ENCODE data around the gene KCTD11. TPM values are rescaled to one million over a fixed set of nuclear protein-coding genes. Genes with fewer than 3 reads are reported as not detected.

KCTD11 gene
- total RNA-seq, 2 experiments from 2014 or later = 4.0 to 4.5 TPM

DNA sequence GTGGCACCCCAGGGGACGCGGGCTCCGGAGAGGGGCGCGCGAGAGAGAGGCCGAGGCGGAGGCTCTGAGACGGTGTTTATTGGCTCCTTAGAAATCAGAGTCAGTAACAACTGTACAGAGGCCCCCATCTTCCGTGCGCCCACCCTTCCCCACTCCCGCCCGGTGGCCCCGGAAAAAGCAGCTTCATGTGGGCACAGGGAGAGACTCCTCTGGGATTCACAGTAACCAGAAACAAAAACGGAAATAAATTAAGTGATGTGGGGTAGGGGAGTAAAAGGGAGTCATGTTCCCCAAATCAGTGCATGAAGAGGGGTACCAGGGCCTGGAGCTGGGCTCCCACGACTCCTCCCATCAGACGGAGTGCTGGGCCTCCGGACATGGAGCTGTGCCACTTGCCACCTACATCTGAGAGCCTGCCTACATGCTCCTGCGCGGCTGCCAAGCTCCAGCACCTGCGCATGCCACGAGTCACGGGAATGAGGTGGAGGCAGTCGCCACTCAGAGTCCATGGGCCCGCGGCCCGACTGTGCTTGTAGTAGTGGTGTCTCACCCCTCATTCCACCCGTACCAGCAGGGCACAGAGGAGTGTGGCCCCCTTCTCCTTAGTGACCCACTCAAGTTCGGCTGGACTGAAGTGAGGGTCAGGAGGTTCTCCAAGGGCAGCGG lies 36.3 kb upstream of the KCTD11 start:
- Mint-ChIP-seq H3K27me3 (no peaks in the 10 kb centered on the region), H3K4me3 (peak overlapping the region; percentile 85), H3K4me1 (peaks cover 34% of the 10 kb centered on the region), H3K27ac (peak overlapping the region; percentile 87), H3K36me3 (peaks cover 35% of the 10 kb centered on the region), H3K9me3 (no peaks in the 10 kb centered on the region)
- no peak for DNase-seq

DNA sequence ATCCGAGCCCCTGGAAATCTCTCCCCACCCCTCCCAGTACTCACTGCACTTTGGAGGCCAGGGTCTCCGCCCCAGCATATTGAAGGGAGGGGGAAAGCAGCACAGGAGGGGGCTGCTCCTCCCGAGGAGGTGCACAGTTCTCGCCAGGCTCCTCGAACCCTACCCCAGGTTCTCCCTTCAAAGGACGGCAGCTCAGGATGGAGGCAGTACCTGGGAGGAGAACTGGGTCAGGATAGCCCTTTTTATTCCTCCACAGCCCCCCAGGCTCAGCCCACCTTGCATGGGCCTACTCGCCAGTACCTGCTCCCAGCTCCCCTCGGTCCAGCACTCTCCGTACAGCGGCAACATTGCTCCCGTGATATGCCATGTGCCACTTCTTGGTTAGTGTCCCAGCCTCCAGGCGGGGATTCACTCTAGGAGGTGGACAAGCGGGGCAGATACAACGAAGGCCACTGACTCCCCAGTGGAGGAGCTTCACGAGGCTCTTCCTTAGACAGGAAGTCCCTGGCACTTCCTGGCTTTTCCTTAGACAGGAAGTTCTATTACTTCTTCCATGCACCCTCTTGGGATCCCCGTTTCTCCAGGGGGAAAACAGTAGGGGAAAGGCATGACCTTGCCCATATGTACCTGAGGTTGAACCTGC lies 34.7 kb upstream of the KCTD11 start:
- Mint-ChIP-seq H3K27ac (peak overlapping the region; percentile 71), H3K27me3 (no peaks in the 10 kb centered on the region), H3K36me3 (peaks cover 22% of the 10 kb centered on the region), H3K4me1 (peaks cover 22% of the 10 kb centered on the region), H3K9me3 (no peaks in the 10 kb centered on the region), H3K4me3 (no peak overlapping the region)
- no peak for DNase-seq

DNA sequence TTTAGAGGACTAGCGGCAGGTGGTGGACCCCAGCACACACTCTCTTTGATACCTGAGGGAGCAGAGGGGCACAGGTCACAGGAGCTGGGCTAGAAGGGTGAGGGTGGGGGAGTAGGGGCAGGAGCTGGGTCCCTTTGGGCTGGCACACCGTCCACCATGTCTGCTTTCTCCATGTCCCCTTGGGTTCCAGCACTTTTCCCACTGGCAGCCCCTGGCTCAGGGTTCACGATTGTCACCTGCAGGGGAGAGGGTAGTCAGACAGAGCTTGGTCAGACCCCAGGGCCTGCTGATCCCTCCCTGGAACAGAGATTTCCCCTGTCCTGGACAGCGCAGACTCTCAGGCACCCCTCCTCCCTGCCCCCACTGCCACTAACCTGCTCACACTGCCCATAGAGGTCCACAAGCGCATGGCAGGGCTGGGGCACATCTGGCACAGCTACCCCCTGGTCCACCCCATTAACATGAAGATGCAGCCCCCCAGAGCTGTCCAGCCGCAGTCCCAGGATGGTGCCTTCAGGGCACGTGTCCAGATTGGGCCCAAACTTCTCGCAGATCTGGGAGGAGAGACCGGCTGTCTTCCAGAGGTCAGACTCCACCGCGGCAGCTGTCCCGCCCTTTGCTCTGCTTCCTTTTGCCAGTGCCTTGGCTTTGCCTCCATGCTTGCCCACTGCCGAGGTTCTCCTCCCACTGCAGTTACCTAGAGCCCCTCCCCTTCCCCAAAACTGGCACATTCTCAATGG lies 33.7 kb upstream of the KCTD11 start:
- no peak overlapping the region for H3K27ac Mint-ChIP-seq
- no peaks in the 10 kb centered on the region for H3K27me3 Mint-ChIP-seq
- no peaks in the 10 kb centered on the region for H3K9me3 Mint-ChIP-seq
- H3K4me3 Mint-ChIP-seq = no peak overlapping the region
- H3K36me3 Mint-ChIP-seq = peaks cover 12% of the 10 kb centered on the region
- peaks cover 12% of the 10 kb centered on the region for H3K4me1 Mint-ChIP-seq
- no peak for DNase-seq

DNA sequence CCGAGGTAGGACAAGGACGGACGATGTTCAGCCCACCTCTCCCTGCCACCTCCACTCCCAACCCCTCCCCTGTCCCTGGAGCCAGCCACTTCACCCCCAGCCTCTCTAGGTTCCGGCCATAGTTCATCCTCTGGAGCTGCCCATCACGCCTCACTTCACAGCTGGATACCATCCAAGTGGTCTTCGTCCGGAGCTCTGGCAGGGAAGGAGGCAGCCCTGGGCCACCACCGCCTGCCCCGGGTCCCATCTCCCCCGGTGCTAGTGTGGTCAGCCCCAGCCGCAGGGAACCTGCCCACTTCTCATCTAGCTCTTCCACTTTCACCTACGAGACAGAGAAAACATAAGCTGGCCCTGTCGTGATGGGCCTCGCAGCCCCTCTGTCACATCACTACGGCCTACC lies 30.5 kb upstream of the KCTD11 start:
- Mint-ChIP-seq H3K27ac (no peak overlapping the region), H3K27me3 (no peaks in the 10 kb centered on the region), H3K4me1 (peaks cover 4% of the 10 kb centered on the region), H3K4me3 (no peak overlapping the region), H3K9me3 (no peaks in the 10 kb centered on the region), H3K36me3 (peaks cover 9% of the 10 kb centered on the region)
- DNase-seq = no peak

DNA sequence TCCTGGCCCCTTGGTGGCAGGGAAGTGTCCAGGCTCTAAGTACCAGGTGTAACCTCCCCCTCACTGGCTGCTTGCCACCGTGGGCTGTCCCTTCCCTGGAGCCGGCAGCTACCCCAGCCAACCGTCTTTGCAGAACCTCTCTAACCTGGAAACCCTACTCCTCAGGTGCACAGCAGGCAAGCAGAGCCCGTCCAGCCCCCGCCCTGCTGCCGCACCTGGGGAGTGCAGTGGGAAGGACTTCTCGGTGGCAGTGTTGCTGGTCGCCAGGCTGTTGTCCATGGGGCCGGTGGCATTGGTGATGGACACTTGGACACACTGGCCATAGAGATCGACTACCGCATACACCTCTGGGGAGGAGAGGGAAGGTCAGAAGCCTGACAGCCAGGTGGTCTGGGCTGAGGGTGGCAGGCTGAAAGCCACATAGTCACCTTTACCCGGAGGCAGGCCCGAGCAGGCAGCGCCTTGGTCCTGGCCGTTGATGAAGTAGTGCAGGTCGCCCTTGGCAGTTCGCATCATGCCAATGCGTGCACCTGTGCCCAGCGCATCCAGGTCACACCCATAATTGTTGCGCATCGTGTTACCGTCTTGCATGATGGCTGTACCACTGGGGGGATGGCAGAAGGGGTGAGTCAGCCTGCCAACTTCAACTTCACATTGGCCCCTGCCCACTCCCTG lies 29.3 kb upstream of the KCTD11 start:
- no peak overlapping the region for H3K4me3 Mint-ChIP-seq
- H3K36me3 Mint-ChIP-seq = peaks cover 7% of the 10 kb centered on the region
- H3K9me3 Mint-ChIP-seq = no peaks in the 10 kb centered on the region
- no peaks in the 10 kb centered on the region for H3K27me3 Mint-ChIP-seq
- H3K27ac Mint-ChIP-seq = no peak overlapping the region
- no peak for DNase-seq
- H3K4me1 Mint-ChIP-seq = peaks cover 9% of the 10 kb centered on the region

DNA sequence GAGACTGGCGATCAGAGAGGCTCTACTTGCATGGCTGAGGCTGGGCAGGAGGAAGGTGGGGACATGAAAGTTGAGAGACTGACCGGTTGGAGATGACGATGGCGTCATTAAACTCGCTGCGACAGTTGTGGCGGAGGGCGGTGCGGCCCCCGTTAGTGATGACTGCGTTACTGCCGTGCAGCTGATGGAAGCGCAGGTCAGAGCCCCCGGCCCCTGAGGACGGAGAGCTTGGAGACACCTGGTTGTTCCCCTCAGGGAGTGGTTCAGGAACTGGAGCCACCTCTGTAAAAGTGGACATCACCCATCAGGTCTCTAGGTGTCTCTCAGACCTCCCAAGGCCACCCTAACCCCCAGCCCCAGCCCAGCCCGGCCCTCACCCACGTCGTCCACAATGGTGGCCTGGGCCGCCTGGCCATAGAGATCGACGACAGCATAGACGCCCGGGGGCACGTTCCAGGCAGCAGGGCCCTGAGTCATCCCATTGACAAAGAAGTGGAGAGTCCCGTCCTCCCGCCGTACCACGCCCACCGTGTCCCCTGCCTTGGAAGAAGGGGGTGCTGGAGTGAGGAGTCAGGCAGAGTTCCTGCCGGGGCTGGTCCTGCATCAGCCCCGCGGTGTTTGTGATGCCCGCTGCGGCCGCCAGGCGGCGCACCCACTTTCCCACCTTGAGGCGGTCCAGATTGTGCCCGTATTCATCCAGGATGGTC lies 28.1 kb upstream of the KCTD11 start:
- Mint-ChIP-seq H3K9me3 (no peaks in the 10 kb centered on the region), H3K27ac (no peak overlapping the region), H3K36me3 (peaks cover 5% of the 10 kb centered on the region), H3K4me1 (peaks cover 19% of the 10 kb centered on the region), H3K27me3 (no peaks in the 10 kb centered on the region), H3K4me3 (no peak overlapping the region)
- peak; percentile 61 for DNase-seq

DNA sequence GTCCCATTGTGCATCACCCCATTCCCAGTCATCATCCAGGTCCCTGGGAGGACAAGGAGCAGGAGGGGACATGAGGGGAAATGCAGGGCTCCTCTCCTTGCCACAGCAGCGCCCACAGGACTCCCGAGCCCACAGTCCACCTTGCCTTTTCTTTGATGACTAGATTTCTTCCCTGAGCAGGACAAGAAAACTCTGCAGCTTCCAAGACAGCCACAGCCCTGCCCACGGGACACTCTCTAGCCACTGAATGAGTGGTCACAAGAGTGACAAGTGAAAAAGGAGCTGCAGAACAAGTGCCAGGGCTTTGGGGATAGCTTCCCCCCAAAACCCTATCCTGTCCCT lies 27.6 kb upstream of the KCTD11 start:
- no peak overlapping the region for H3K27ac Mint-ChIP-seq

DNA sequence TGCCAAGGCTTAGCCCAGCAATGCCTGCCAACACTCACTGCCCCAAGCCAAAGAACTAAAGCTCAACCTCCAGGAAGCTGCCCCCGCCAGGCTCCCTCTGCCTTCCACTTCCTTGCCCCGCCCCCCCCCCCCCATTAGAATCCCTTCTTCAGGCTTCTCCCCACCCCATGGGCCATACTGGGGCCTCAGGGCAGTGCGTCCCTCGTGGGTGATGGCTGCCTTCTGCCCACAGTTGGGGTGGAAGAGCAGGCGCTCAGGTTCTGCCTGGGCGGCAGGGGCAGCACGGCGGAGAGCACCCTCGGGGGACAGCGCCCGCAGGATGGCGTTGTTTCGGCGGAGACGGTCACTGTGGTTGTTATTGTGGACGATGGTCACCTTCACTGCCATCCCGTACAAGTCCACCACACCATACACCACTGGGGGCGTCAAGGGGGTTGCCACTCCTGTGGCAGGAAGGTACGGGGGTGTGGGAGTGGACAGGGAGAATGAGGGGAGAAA lies 26.9 kb upstream of the KCTD11 start:
- no peaks in the 10 kb centered on the region for H3K27me3 Mint-ChIP-seq
- H3K27ac Mint-ChIP-seq = no peak overlapping the region
- peaks cover 19% of the 10 kb centered on the region for H3K4me1 Mint-ChIP-seq
- no peaks in the 10 kb centered on the region for H3K9me3 Mint-ChIP-seq
- H3K4me3 Mint-ChIP-seq = no peak overlapping the region
- DNase-seq = no peak
- H3K36me3 Mint-ChIP-seq = peaks cover 5% of the 10 kb centered on the region

More for the DNA sequence above, 27.6 kb upstream of the KCTD11 start:
- Mint-ChIP-seq H3K36me3 (peaks cover 5% of the 10 kb centered on the region), H3K4me1 (peaks cover 19% of the 10 kb centered on the region), H3K4me3 (no peak overlapping the region), H3K9me3 (no peaks in the 10 kb centered on the region), H3K27me3 (no peaks in the 10 kb centered on the region)
- DNase-seq = no peak

DNA sequence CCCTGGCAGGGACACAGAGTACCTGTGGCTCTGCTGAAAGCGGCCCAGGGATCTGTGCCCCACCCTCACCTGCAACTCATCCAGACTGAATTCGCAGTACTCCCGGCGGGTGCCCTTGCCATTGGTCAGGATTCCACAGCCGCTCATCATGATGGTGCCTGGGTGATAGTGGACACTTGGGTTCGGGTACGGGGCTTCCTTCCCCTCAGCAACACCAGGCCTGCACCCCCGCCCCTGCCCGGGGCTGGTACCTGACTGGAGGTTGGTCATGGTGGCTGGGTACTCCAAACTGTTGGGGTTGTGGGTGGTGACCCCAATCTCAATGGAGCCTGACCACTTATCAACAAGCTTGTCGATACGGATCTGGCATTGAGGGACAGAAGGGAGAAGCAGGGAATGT lies 25.8 kb upstream of the KCTD11 start:
- H3K36me3 Mint-ChIP-seq = peaks cover 4% of the 10 kb centered on the region
- H3K4me3 Mint-ChIP-seq = no peak overlapping the region
- H3K9me3 Mint-ChIP-seq = no peaks in the 10 kb centered on the region
- H3K27me3 Mint-ChIP-seq = no peaks in the 10 kb centered on the region
- peaks cover 24% of the 10 kb centered on the region for H3K4me1 Mint-ChIP-seq
- H3K27ac Mint-ChIP-seq = no peak overlapping the region
- no peak for DNase-seq

DNA sequence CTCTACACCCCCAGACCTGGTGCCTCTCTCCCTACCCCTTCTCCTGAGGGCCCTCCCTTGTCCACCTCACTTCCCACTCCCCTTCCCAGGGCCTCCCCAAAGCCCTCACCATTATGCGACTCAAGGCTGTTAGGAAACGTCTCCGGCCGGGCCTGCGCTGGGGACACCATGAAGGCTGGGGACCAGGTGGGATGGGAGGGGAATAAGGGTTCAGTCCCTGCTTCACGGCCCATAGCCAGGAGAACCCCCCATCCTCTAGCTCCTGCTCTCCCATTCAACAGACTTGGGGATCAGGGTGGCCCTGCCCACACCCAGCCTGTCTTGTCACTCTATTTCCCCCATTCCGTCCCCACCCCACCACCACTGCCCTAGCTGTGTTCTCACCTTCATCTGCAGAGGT lies 24.9 kb upstream of the KCTD11 start:
- DNase-seq = no peak
- Mint-ChIP-seq H3K4me3 (peak overlapping the region; percentile 55), H3K4me1 (peaks cover 26% of the 10 kb centered on the region), H3K9me3 (no peaks in the 10 kb centered on the region), H3K27me3 (no peaks in the 10 kb centered on the region), H3K27ac (no peak overlapping the region), H3K36me3 (peaks cover 4% of the 10 kb centered on the region)

DNA sequence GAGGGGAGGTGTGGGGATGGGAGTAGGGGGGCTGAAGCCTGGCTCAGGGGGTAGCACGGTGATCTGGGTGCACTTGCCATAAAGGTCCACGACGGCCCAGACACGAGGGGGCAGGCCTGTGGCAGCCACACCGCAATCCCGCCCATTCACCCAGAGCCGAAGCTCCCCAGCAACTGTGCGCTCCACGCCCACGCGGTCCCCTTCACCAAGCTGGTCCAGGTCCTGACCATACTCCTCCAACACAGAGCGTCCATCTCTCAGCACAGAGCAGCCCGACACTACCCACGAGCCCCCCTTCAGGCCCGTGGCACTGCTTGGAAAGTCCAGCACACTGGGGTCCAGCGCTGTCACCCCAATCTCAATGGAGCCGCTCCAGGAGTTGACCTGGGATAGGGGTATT lies 24.5 kb upstream of the KCTD11 start:
- peaks cover 30% of the 10 kb centered on the region for H3K4me1 Mint-ChIP-seq
- no peak for DNase-seq
- H3K36me3 Mint-ChIP-seq = peaks cover 4% of the 10 kb centered on the region
- no peaks in the 10 kb centered on the region for H3K9me3 Mint-ChIP-seq
- peak overlapping the region; percentile 55 for H3K4me3 Mint-ChIP-seq
- no peak overlapping the region for H3K27ac Mint-ChIP-seq
- H3K27me3 Mint-ChIP-seq = no peaks in the 10 kb centered on the region

DNA sequence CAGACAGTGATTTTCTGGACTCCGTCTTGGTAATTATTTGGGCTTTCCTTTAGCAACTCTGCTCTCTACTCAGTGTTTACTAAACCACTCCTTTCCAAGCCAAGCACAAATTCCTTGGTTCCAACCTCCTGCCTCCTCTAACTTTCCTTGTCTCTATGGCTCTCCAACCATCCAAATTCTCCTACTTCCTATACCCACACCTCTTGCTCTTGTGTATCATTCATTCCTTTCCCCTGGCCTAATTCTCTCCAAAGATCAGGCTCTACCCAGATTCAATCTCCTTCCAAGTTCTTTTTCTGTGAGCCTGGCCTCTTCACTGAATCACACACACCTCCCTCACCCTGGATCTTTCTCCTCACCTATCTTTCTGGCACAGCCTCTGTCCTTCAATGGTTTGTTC lies 24.0 kb upstream of the KCTD11 start:
- DNase-seq = no peak
- Mint-ChIP-seq H3K27me3 (no peaks in the 10 kb centered on the region), H3K27ac (peak overlapping the region; percentile 52), H3K36me3 (peaks cover 4% of the 10 kb centered on the region), H3K4me3 (peak overlapping the region; percentile 86), H3K9me3 (no peaks in the 10 kb centered on the region), H3K4me1 (peaks cover 34% of the 10 kb centered on the region)

DNA sequence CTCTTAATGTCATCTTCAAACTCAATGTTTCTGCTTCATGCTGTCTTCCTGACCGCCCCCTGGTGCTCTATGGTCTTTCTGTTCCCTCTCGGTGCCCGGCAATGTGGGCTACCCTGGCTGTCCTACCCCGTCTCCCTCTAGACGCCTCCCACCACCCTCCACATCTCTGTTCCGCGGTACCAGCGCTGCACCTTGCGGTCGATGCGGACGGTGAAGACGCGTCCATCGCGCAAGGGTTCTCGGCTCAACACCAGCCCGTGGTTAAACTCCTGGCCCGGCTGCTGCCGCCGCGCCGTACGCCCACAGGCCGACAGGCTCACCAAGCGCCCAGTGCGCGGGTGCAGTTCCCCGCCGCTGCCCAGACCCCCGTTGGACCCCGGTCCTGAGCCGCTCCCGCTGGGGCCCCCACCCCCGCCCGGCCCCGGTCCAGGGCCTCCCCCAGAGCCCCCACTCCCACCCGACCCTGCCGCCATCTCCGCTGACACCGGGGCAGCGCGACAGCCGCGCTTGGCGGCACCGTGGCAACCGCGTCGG lies 23.1 kb upstream of the KCTD11 start, which contains the start of gene NEURL4:
Gene NEURL4, minus strand, starts transcription at position 496 of the 534 bp plus-strand sequence. Its CDS starts 23 bp downstream, at position 473.
- Mint-ChIP-seq H3K4me1 (peaks cover 37% of the 10 kb centered on the region), H3K36me3 (peaks cover 4% of the 10 kb centered on the region), H3K9me3 (no peaks in the 10 kb centered on the region), H3K4me3 (peak within 1 kb of the TSS; percentile 86), H3K27ac (peak within 1 kb of the TSS; percentile 90), H3K27me3 (no peaks in the 10 kb centered on the region)
- DNase-seq = no peak

DNA sequence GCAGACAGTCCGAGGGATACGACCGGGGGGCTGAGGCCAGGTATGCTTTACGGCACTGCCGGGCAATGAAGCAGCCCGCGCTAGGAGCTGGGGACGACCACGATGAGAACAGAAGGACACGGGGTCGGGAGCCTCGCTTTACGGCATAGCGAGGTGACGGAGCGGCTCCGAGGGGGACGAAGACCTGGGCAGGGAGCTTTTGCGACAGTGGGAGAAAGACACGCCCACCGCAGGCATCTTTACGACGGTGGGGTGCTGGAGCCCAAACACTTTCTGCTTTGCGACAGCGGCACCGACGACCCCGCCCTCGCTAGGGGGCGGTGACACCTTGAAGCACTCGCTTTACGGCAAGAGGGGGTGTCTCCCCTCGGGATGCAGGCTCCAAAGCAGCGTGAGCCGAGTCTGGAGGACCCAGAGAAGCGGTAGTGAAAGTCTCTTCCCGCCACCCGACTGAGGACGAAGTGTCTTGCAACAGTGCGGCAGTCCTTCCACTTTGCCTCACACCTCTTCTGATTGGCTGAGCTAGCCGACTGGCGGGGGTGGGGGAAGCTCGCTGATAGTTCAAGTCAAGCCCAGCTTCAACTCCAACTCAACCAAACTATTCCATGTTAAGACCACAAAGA lies 22.5 kb upstream of the KCTD11 start:
- H3K27ac Mint-ChIP-seq = peak overlapping the region; percentile 90
- H3K4me1 Mint-ChIP-seq = peaks cover 34% of the 10 kb centered on the region
- H3K36me3 Mint-ChIP-seq = no peaks in the 10 kb centered on the region
- no peaks in the 10 kb centered on the region for H3K27me3 Mint-ChIP-seq
- H3K4me3 Mint-ChIP-seq = peak overlapping the region; percentile 76
- no peaks in the 10 kb centered on the region for H3K9me3 Mint-ChIP-seq
- DNase-seq = peak; percentile 97

Measured in activated naive CD8-positive, alpha-beta T cell treated with anti-CD3 and anti-CD28 coated beads for 36 hours (primary cell).